ENCODE data around the gene IQSEC1. TPM values are rescaled to one million over a fixed set of nuclear protein-coding genes. Genes with fewer than 3 reads are reported as not detected.
A peak's percentile ranks its signal among the peaks of the same experiment; 100 is the strongest.

IQSEC1 gene
- polyA plus RNA-seq, 3 donors: 29.8 to 35.8 (median 35.5) TPM

DNA sequence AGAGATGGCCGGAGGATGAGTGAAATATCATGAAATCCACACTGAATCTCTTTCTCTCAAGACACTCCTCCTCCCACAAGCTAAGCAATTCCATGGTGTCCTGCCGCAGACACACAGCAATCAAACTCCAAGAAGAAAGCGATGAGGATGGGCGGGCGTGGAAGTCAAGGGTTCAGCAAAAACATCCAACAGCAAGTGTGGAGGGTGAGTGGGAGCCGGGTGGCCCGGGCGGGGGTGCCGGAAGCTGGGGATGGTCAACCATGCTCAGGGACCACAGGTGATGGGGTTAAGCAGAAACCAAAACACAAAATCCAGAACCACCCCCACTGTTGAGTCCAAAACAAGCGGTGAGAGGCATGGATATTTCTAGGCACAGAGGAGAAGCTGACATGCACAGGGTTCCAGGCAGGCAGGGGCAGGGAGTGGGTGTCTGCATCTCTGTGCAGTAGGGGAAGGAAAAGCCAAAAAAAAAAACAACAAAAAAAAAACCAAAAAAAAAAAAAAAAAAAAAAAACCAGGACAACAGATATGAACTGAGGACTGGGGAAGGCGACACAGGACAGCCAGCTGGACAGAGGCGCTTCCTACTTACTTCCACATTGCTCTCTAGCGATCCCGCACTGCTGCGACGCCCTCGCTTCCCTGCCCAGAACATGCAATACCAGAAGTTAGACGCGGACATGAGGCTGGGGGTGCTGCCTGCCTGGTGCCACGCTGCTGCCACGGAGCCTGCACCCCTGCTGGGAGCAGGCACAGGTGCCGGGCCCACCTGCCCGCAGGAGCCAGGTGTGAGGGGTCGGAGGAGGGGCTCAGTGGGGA lies 170.8 kb downstream of the IQSEC1 start:
- no peak for DNase-seq (ENCODE audit: extremely low read depth in 1 of 11, low read depth in 9 of 11, low spot score in 4 of 11)

- no peak for DNase-seq (ENCODE audit: extremely low read depth in 1 of 11, low read depth in 9 of 11, low spot score in 4 of 11)
These were observed 171.6 kb downstream of the IQSEC1 start for GRCh38 chr3:12901623-12902045.

GRCh38 chr3:12900885-12901411 lies 172.3 kb downstream of the IQSEC1 start:
- DNase-seq (ENCODE audit: extremely low read depth in 1 of 11, low read depth in 9 of 11, low spot score in 4 of 11): no peak

- no peak for DNase-seq (ENCODE audit: extremely low read depth in 1 of 11, low read depth in 9 of 11, low spot score in 4 of 11)
These were observed 174.1 kb downstream of the IQSEC1 start for GRCh38 chr3:12898965-12899755.

GRCh38 chr3:12898290-12898964 lies 174.8 kb downstream of the IQSEC1 start:
- no peak for DNase-seq (ENCODE audit: extremely low read depth in 1 of 11, low read depth in 9 of 11, low spot score in 4 of 11)

DNA sequence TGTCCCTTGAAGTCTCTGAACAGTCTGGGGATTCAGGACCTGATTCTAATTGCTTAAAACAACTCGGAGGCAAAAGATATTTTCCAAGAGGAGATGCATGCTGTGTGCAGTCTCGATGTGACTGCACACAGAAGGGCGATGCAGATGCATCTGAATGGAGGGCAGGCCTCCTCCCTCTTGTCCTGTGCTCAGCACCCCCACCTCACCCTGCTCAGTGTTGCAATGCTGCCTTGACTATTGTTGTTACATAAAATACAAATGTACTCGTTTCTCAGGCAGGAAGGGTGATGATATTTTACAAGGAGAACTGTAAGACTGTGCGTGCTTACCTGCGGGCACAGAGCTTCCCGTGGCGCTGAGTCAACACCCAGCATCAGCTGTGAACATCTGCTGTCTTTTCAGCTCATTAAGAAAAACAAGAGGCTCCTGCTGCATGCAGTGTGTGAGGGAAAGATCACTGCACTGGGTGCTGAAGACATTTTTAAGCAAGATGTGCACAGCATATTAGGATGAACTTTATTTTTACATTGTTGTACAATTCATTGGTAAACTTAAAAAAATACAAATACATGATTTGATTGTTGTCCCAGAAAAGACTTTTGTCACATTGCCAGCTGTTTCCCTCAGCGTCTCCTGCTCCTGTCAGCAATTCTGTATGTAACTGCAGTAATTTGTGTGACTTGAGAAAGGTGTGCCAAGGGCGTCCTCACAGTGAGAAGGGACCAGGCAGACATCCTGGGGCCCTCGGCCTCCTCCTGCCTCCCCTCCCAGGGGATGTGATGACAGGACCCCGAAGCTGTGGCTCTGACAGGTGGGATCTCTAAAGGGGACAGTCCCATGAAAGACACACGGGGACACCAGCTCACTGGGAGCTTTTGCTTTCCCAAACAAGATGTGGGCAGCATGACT lies 175.6 kb downstream of the IQSEC1 start:
- no peak for DNase-seq (ENCODE audit: extremely low read depth in 1 of 11, low read depth in 9 of 11, low spot score in 4 of 11)

DNA sequence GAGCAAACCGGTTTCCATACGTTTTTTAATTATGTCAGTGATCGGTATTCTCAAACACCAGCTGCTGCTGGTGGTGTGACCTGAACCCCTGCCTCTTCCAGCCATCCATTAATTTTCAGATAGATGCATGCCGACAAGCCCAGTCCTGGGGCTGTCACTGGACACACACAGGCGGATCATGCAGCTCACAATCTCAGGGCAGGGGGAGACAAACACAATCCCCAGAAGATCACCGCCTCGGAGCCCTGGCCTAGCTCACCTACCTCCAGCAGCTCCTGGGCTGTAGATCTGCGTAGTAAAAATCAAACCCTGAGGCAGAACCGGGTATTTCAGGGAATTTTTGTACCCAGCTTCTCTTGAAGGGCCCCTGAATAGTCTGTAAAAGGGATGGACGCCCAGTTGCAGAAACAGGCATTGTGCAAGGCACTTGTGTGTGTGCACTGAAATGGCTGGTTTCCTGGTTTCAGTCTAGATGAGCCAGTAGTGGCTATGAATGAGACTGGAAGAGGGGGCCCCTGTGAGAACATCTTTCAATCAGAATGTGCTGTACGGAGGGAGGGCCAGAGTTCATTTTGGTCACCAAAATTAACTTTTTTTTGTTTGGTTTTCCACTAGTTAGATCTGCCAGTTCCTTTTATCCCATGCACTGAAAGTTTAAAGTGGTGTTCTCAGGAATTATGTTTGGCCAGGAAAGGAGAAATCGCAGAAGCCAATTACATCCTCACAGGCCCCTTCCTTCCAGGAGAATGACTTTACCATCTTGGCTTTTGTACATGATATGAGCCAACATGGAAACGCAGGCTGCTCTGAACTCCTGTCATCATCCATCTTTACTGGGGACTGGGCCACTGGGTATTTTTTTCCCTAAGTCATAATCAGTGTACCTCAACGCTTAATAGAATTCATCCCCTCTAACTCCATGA lies 176.9 kb downstream of the IQSEC1 start:
- no peak for DNase-seq (ENCODE audit: extremely low read depth in 1 of 11, low read depth in 9 of 11, low spot score in 4 of 11)

DNA sequence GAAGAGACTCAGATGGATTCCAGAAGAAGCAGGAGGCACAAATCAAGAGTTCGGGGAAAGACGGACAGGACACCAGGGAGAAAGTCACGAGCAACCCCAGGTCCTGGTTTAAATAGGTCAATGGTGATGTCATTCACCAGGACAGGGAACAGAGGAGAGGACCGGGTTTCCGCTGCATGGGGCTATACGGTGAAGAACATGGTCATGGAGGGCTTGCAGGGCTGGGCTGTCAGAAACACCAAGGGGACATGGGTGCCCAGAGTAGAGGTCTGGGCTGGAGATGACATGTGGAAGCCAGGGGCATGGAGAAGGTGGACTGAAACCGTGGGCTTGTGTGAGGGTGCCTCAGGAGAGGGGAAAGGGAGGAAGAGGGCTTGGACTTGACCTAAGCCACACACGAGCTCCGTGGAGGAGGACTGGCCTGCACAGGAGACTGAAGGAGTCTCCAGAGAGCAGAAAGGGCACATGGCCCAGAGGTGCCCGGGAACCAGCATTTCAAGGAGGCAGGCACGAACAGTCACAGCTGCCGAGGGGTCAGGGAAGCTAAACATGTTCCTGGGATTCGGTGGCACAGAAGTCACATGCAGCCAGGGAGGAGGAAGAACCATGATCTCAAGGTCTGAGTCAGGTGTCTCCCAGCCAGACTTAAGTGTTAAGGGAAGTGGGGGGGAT lies 177.7 kb downstream of the IQSEC1 start:
- no peak for DNase-seq (ENCODE audit: extremely low read depth in 1 of 11, low read depth in 9 of 11, low spot score in 4 of 11)

DNA sequence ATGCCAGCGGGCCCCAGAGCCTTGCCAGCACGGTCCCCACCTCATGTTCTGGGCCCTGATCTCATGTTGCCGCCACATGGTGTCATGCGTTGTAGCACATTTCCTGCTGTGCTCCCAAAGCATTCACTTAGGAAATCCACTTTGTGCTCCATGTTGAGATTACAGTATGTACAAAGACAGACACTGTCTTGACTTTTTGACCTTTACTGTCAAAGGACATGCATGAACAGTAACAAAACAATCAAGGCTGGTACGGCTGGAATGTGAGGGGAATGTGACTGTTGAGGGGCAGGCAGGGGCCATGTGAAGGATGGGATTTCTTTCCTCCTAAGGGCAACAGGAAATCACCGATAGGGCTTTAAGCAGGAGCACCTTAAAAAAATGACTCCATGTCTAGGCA lies 178.6 kb downstream of the IQSEC1 start:
- peak in 5 of 11 donors; percentile 32 to 64 (median 47) for DNase-seq (ENCODE audit: extremely low read depth in 1 of 11, low read depth in 9 of 11, low spot score in 4 of 11)

DNA sequence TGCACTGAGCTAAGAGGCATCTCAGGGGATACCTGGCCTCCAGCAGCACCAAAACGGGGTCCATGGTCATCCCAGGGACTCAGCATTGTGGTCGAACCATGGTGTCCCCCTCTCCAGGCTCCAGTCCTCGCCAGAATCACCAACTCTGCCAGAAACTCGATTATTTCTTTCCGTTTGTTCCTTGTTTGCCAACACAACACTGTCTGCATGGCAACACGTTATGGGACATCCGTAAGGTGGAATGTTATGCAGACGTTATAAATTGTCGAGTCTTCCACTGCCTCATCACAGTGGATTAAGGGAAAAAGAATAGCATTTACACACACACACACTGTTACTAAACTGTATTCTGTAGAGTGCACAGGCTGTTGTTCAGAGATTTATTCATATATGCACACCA lies 179.4 kb downstream of the IQSEC1 start:
- DNase-seq (ENCODE audit: extremely low read depth in 1 of 11, low read depth in 9 of 11, low spot score in 4 of 11): no peak

- no peak for DNase-seq (ENCODE audit: extremely low read depth in 1 of 11, low read depth in 9 of 11, low spot score in 4 of 11)
These were observed 180.0 kb downstream of the IQSEC1 start for GRCh38 chr3:12893247-12893646.

DNA sequence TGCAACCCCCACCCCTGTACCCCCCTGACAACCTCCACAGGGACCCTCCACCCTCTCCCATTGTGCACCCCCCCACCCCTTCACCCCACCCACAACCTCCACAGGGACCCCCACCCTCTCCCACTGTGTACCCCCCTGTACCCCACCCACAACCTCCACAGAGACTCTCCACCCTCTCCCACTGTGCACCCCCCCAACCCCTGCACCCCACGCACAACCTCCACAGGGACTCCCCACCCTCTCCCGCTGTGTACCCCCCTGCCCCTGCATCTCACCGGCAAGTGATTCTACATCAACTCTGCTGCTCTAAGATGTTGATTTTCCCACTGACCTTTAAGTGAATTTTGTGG lies 180.4 kb downstream of the IQSEC1 start:
- no peak for DNase-seq (ENCODE audit: extremely low read depth in 1 of 11, low read depth in 9 of 11, low spot score in 4 of 11)

- DNase-seq (ENCODE audit: extremely low read depth in 1 of 11, low read depth in 9 of 11, low spot score in 4 of 11): peak in 5 of 11 donors; percentile 51 to 64 (median 61)
These were observed 181.0 kb downstream of the IQSEC1 start for GRCh38 chr3:12891985-12892839.

DNA sequence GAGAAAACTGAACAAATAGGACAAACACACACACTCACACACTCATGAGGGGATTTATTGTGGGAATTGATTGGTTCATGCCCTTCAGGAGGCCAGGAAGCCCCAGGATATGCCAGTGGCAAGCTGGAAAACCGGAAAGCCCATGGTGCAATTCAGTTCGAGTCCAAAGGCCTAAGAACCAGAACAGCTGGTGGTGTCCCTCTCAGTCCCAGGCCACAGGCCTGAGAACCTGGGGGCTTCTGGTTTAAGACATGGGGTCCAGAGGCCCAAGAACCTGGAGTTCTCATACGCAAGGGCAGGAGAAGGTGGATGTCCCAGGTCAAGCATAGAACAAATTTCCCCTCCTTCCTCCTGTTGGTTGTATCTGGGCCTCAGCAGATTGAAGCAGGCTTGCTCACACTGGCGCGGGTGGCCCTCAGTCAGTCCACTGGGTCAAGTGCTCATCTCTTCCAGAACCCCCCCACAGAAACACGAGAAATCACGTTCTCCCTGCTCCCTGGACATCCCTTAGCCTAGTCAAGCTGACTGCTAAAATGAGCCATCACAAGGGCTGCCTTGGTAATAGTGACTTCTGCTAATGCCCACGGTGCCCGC lies 181.7 kb downstream of the IQSEC1 start:
- DNase-seq (ENCODE audit: extremely low read depth in 1 of 11, low read depth in 9 of 11, low spot score in 4 of 11): no peak

GRCh38 chr3:12890610-12891390 lies 182.4 kb downstream of the IQSEC1 start:
- no peak for DNase-seq (ENCODE audit: extremely low read depth in 1 of 11, low read depth in 9 of 11, low spot score in 4 of 11)

Data from renal cortex interstitium (tissue), 11 donors.